ENCODE data around the gene BBS9.

Gene BBS9

DNA sequence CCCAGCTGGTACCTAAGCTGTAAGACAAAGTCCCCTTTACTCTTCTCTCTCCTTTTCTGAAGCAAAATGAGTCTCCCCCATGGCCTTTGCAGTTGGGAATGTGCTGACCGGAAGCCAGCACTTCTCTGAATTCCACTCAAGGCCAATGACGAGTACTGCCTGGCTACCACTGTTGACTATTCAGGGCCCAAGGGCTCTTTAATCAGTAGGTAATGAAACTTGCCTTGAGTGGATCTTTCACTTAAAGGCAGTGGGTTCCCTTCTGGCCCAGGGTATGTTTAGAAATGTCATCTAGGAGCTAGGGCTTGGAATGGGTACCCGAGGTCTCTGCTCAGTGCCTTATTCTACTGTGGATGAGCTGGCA is 197.1 kb downstream of the BBS9 start:
- H3K27me3 ChIP-seq: peaks cover 7% of the 10 kb centered on the region; the same call in 1 of the 2 replicates

DNA sequence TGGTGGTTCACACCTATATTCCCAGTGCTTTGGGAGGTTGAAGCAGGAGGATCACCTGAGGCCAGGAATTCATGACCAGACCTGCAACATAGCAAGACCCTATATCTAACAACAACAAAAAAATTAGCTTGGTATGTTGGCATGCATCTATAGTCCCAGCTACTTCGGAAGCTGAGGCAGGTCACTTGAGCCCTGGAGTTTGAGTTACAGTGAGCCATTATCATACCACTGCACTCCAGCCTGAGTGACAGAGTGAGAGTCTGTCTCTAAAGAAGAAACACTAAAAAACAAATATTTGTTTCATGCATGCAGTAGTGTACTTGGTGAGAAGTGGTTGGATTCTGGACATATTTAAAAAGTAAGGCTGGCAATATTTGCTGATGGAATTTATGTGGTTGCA is 198.1 kb downstream of the BBS9 start:
- Histone ChIP-seq H3K4me1 (no peaks in the 10 kb centered on the region), H3K4me3 (ENCODE audit: low read depth, low read length) (no peak overlapping the region), H3K36me3 (no peaks in the 10 kb centered on the region), H3K27me3 (peaks cover 7% of the 10 kb centered on the region; the same call in 1 of the 2 replicates), H3K9me3 (no peaks in the 10 kb centered on the region)
- TF ChIP-seq, protein P1, sequence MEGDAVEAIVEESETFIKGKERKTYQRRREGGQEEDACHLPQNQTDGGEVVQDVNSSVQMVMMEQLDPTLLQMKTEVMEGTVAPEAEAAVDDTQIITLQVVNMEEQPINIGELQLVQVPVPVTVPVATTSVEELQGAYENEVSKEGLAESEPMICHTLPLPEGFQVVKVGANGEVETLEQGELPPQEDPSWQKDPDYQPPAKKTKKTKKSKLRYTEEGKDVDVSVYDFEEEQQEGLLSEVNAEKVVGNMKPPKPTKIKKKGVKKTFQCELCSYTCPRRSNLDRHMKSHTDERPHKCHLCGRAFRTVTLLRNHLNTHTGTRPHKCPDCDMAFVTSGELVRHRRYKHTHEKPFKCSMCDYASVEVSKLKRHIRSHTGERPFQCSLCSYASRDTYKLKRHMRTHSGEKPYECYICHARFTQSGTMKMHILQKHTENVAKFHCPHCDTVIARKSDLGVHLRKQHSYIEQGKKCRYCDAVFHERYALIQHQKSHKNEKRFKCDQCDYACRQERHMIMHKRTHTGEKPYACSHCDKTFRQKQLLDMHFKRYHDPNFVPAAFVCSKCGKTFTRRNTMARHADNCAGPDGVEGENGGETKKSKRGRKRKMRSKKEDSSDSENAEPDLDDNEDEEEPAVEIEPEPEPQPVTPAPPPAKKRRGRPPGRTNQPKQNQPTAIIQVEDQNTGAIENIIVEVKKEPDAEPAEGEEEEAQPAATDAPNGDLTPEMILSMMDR (IDR thresholded peaks at IDR 0.05; ENCODE audit: low read depth, low read length): no peak
- no peak for DNase-seq

More for the DNA sequence above, 197.1 kb downstream of the BBS9 start:
- no peak for DNase-seq
- no peaks in the 10 kb centered on the region for H3K4me1 ChIP-seq
- no peak overlapping the region for H3K4me3 ChIP-seq (ENCODE audit: low read depth, low read length)
- no peaks in the 10 kb centered on the region for H3K36me3 ChIP-seq
- H3K9me3 ChIP-seq: no peaks in the 10 kb centered on the region
- TF ChIP-seq, protein P1 (IDR thresholded peaks at IDR 0.05; ENCODE audit: low read depth, low read length): no peak

DNA sequence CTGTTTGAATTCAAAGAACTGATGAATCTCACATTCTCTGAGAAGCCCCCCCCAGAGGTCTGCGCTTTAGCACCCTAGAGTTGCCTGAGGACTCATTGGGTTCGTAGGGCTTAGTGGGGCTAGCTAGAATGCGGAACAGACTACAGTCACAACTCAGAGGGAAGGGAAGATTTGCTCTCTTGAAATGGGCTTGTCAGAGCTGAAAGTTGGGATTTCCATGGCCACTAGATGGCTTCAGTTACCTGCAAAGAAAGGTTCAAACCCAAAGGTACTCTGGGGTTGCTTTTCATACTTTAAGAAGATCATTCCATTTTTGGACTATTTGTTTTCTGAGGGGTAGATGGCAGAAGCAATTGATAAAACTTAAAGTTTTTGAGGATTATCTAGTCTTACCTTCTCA is 205.0 kb downstream of the BBS9 start:
- TF ChIP-seq, protein P1 (IDR thresholded peaks at IDR 0.05; ENCODE audit: low read depth, low read length): peak; percentile 61
- Histone ChIP-seq H3K36me3 (no peaks in the 10 kb centered on the region), H3K9me3 (no peaks in the 10 kb centered on the region), H3K27me3 (peaks cover 7% of the 10 kb centered on the region; the same call in 1 of the 2 replicates), H3K4me1 (no peaks in the 10 kb centered on the region), H3K4me3 (ENCODE audit: low read depth, low read length) (no peak overlapping the region)
- DNase-seq: peak; percentile 13

DNA sequence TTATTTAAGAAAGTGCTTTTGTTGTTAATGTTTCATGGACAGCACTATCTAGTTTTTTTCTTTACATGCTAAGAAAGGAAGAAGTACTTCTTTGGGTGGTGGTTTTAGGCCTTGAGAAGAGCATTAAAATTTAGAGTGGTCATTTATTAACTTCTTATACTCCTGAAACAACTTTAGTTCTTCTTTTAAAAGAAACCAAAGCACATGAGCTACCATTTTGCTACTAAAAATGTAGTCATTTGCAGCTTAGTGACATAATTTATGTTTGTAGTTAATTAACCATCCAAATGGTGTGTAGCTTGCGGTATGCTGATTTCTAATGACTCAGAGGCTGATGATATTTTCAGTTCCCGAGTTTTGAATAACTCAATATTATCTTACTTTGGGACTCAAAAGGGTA is 207.5 kb downstream of the BBS9 start:
- no peaks in the 10 kb centered on the region for H3K4me1 ChIP-seq
- no peaks in the 10 kb centered on the region for H3K9me3 ChIP-seq
- TF ChIP-seq, protein P1 (IDR thresholded peaks at IDR 0.05; ENCODE audit: low read depth, low read length): no peak
- H3K27me3 ChIP-seq: no peaks in the 10 kb centered on the region
- no peak for DNase-seq
- no peaks in the 10 kb centered on the region for H3K36me3 ChIP-seq
- H3K4me3 ChIP-seq (ENCODE audit: low read depth, low read length): no peak overlapping the region

DNA sequence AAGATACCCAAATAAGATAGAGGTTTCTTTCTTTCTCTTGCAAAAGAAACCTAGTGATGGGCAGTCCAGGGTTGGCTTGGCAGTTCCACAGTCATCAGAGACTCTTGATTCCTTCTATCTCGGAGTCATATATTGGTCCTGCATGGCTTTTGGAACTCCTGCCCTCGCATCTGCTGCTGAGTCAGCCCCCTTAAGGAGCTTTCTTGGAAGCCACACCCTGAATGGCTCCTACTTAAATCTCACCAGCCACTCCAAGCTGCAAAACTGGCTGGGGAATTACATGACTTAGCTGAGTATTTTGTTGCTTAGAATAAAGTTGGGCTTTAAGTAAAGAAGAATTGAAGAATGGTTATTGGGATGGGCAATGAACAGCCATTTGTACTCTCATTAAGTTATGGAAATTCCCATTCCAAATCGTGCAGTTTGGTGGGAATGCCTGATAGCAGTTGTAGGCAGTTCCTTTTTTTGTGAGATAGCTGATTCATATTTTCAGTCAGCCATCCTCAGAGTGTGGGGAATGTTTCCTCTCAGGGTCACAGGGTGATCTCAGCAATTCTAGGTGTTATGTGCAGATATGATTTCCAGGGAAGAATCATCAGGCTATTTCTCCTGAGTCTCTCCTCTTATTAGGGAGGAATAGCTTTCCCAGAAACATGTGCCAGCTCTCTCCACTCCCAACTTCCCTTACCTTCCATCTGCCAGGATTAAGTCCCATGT is 209.9 kb downstream of the BBS9 start:
- H3K4me3 ChIP-seq (ENCODE audit: low read depth, low read length): no peak overlapping the region
- no peaks in the 10 kb centered on the region for H3K4me1 ChIP-seq
- no peaks in the 10 kb centered on the region for H3K27me3 ChIP-seq
- H3K36me3 ChIP-seq: no peaks in the 10 kb centered on the region
- no peak for DNase-seq
- TF ChIP-seq, protein P1 (IDR thresholded peaks at IDR 0.05; ENCODE audit: low read depth, low read length): no peak
- no peaks in the 10 kb centered on the region for H3K9me3 ChIP-seq

DNA sequence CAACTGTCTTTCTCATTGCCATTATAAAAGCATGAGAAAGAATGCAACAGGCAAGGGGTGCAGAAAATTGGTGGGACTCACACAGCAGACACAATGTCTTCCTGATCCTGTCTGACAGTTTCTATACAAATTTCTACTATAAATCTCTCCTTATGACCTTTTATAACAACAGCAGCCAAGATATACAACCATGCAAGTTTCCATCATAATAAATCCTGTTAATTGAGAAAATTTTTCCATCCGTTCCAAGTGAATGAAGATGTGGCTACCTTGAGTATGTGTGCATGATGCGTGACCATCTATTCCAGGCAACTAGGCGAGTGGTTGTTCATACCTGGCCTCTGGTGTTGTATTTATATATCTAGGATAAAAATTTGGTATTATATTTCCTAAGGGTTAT is 216.7 kb downstream of the BBS9 start:
- no peak for DNase-seq
- Histone ChIP-seq H3K36me3 (no peaks in the 10 kb centered on the region), H3K4me3 (ENCODE audit: low read depth, low read length) (no peak overlapping the region), H3K9me3 (no peaks in the 10 kb centered on the region; the same call in 1 of the 2 replicates), H3K4me1 (no peaks in the 10 kb centered on the region), H3K27me3 (no peaks in the 10 kb centered on the region)
- TF ChIP-seq, protein P1 (IDR thresholded peaks at IDR 0.05; ENCODE audit: low read depth, low read length): no peak

All from BE2C (cell line).